GM12878 (cell line): ENCODE results near the gene A3GALT2. TPM values are rescaled to one million over a fixed set of nuclear protein-coding genes. Genes with fewer than 3 reads are reported as not detected.

Experiments used
- ATAC-seq: fragments of 200-7000 bp; cut with Tn5 transposase; 3 replicates; pipeline ENCODE4 v1.9.1; 2020; ENCODE audit warnings: mild to moderate bottlenecking, moderate library complexity
- BruUV-seq: library from RNA; stranded (reverse); fragments of 400-500 nt; replicated peaks from 2 replicates; lab custom pipeline; 2021; lab: Mats Ljungman, UMichigan
- CTCF ChIA-PET: fragments of 300-600 bp; sonication (Branson Sonifier 250); formaldehyde crosslinking; extraction: SDS; loops from one replicate; lab custom pipeline; 2021; ENCODE audit warnings: inconsistent platforms; lab: Yijun Ruan, JAX
- POLR2A ChIA-PET: fragments of 350-600 bp; formaldehyde crosslinking; extraction: SDS; loops from one replicate; lab custom pipeline; 2021; ENCODE audit warnings: inconsistent platforms; lab: Charles Lee
- RAD21 ChIA-PET: fragments of 300-600 bp; sonication (Branson Sonifier 250); formaldehyde crosslinking; loops from one replicate; lab custom pipeline; 2023; ENCODE audit warnings: antibody characterized with exemption; ENCODE audit not compliant: unreplicated experiment; lab: Charles Lee
- SMC1A ChIA-PET: fragments of 300-600 bp; sonication (Branson Sonifier 250); formaldehyde crosslinking; loops from one replicate; lab custom pipeline; 2023; ENCODE audit not compliant: unreplicated experiment, uncharacterized antibody; lab: Charles Lee
- DNase-seq: peaks from one replicate; pipeline ENCODE4 v3.0.0-alpha.2; 2011; ENCODE audit warnings: low read depth, low spot score
- FAIRE-seq: peaks from 3 replicates; lab custom pipeline; 2011; peaks lifted over from hg19 to GRCh38; lab: Jason Lieb, UNC
- H2AFZ ChIP-seq: 2 replicates; pipeline ENCODE4 v1.6.0; 2011; ENCODE audit warnings: low read depth, low read length, control low read depth; ENCODE audit not compliant: control insufficient read depth
- H3K27ac ChIP-seq: 2 replicates; pipeline ENCODE4 v1.5.1; 2011; ENCODE audit warnings: control low read depth; ENCODE audit not compliant: control insufficient read depth, insufficient read depth
- H3K27me3 ChIP-seq, 2 experiments: replicated peaks in 1 of 2; 2 replicates each; pipeline versions ENCODE4 v1.6.0 to v1.6.1; 2011; ENCODE audit warnings: low read length in 1 of 2; ENCODE audit not compliant: control insufficient read depth in 2 of 2, insufficient read depth in 2 of 2
- H3K36me3 ChIP-seq, 2 experiments: 2 replicates each; pipeline ENCODE4 v1.5.1; 2011; ENCODE audit warnings: low read length in 1 of 2; ENCODE audit not compliant: control insufficient read depth in 2 of 2, insufficient read depth in 2 of 2
- H3K4me1 ChIP-seq: 2 replicates; pipeline ENCODE4 v1.6.1; 2011; ENCODE audit warnings: mild to moderate bottlenecking, low read length, moderate library complexity, mixed read lengths; ENCODE audit not compliant: control insufficient read depth, insufficient read depth
- H3K4me2 ChIP-seq: 2 replicates; pipeline ENCODE4 v1.6.0; 2011; ENCODE audit warnings: control low read depth; ENCODE audit not compliant: control insufficient read depth, insufficient read depth
- H3K4me3 ChIP-seq: fragments of 200-600 bp; sonication (generic); 2 replicates; pipeline ENCODE4 v1.5.1; 2016
- H3K79me2 ChIP-seq: 2 replicates; pipeline ENCODE4 v1.6.0; 2011; ENCODE audit warnings: low read length; ENCODE audit not compliant: control insufficient read depth, insufficient read depth
- H3K9ac ChIP-seq: 2 replicates; pipeline ENCODE4 v1.8.0; 2011; ENCODE audit warnings: low read length, control low read depth, mixed read lengths; ENCODE audit not compliant: control insufficient read depth, insufficient read depth
- H3K9me3 ChIP-seq: replicated peaks from 3 replicates; pipeline ENCODE4 v1.5.1; 2011; ENCODE audit warnings: mild to moderate bottlenecking, low read length; ENCODE audit not compliant: control insufficient read depth, insufficient read depth
- H4K20me1 ChIP-seq: 2 replicates; pipeline ENCODE4 v1.6.0; 2011; ENCODE audit not compliant: control insufficient read depth, insufficient read depth
- ATF3 ChIP-seq: IDR thresholded peaks from 2 replicates; pipeline ENCODE4 v1.6.1; 2011; ENCODE audit warnings: low read depth, mild to moderate bottlenecking, low read length, moderate library complexity, borderline replicate concordance; ENCODE audit errors: extremely low read depth
- BHLHE40 ChIP-seq, 2 experiments: fragments of 450-650 bp in 1 of 2; IDR thresholded peaks; 2 replicates each; pipeline ENCODE4 v1.6.1; 2011 to 2017; ENCODE audit warnings: low read depth in 2 of 2, borderline replicate concordance in 1 of 2, improper control_type of control experiment in 1 of 2, low read length in 1 of 2, mild to moderate bottlenecking in 1 of 2
- HSF1 ChIP-seq: fragments of 150-350 bp; IDR thresholded peaks from 2 replicates; pipeline ENCODE4 v1.6.1; 2014; ENCODE audit warnings: mild to moderate bottlenecking, low read depth, low read length
- NBN ChIP-seq: fragments of 450-650 bp; IDR thresholded peaks from 2 replicates; pipeline ENCODE4 v1.6.1; 2016
- RUNX3 ChIP-seq: IDR thresholded peaks from 2 replicates; pipeline ENCODE4 v1.6.1; 2012; ENCODE audit warnings: low read length, inconsistent platforms
- SIX5 ChIP-seq: IDR thresholded peaks from 2 replicates; pipeline ENCODE4 v1.6.1; 2011; ENCODE audit warnings: mild to moderate bottlenecking, low read depth, low read length, moderate library complexity; ENCODE audit not compliant: severe bottlenecking
- STAT1 ChIP-seq: fragments of 450-650 bp; conservative IDR thresholded peaks from 2 replicates; pipeline ENCODE4 v1.6.1; 2014; ENCODE audit warnings: antibody characterized with exemption, mild to moderate bottlenecking
- ZZZ3 ChIP-seq: IDR thresholded peaks from 2 replicates; pipeline ENCODE4 v1.6.1; 2011; ENCODE audit warnings: low read depth; ENCODE audit not compliant: control insufficient read depth, insufficient read length
- WGBS: methylation state at CpG from one replicate; pipeline ENCODE4 v1.1.6; 2016; ENCODE audit warnings: low lambda C conversion rate; ENCODE audit not compliant: insufficient replicate concordance, insufficient coverage; ENCODE audit errors: missing lambda C conversion rate; 5-methylcytosine and 5-hydroxymethylcytosine counted together
- in situ Hi-C: fragments of 300-500 bp; cut with MboI; formaldehyde crosslinking; loops from 9 replicates; pipeline ENCODE4 v1.14.3; 2018; ENCODE audit warnings: mixed read lengths
- intact Hi-C: fragments of 100-400 bp; cut with micrococcal nuclease; formaldehyde crosslinking; loops from one replicate; pipeline ENCODE4 v1.14.2; 2022; ENCODE audit not compliant: unreplicated experiment
- polyA plus RNA-seq, 11 experiments: library from polyadenylated mRNA; depleted of rRNA in 4 of 11; unstranded in 6 of 11; stranded (reverse) in 5 of 11; fragments of >200 nt; fragmentation: Nextera tagmentation in 4 of 11; fragmentation: Illumina TruSeq in 1 of 11; extraction: Ambion mirVana in 4 of 11; extraction: Trizol in 1 of 11; gene quantifications; 1 replicate in 1 of 11; 2 replicates in 10 of 11; pipeline versions ENCODE4 v1.2.1 to v1.2.3, GENCODE V29; 2011 to 2016; ENCODE audit warnings: inconsistent platforms in 2 of 11, missing spikeins in 2 of 11, low read depth in 1 of 11
- total RNA-seq, 4 experiments: library from RNA; depleted of rRNA in 3 of 4; stranded (reverse); fragments of >200 nt in 3 of 4; fragmentation: Illumina TruSeq in 1 of 4; extraction: Trizol in 1 of 4; gene quantifications; 2 replicates each; pipeline versions ENCODE4 v1.2.1 to v1.2.3, GENCODE V29; 2013 to 2021
- TF ChIP-seq, protein P1 (sequence below): fragments of 450-650 bp; IDR thresholded peaks from 2 replicates; pipeline ENCODE4 v1.6.1; 2016; ENCODE audit warnings: mild to moderate bottlenecking, moderate library complexity, borderline replicate concordance

A3GALT2 gene
- total and polyA plus RNA-seq, 10 of the 15 experiments (the other 5 are each of a cell fraction or from before 2014, with no cell fraction given): not detected

DNA sequence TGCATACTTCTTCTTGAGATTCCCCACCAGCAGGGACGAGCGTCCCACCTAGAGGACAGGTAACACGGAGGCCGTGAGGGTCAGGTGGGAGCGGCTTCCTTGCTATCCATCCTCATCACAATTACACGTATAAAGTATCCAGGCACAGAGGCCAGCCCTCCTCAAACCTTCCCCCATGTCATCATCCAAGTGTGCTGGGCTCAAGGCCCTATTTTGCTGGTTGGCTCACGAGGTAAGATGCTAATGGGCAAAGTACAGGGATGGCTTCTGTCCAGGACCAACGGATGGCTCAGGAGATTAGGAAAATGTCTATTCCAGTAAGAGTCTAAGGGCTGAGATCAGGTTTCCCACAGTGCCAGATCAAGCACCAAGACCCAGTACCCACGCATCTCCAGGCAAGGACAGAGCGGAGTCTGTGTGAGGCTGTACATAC, 11.5 kb upstream of the A3GALT2 start:
- ChIA-PET POLR2A (no interaction called here), SMC1A (no interaction called here), RAD21 (no interaction called here), CTCF (no interaction called here)
- TF ChIP-seq NBN (no peak), RUNX3 (no peak), SIX5 (no peak), STAT1 (no peak)
- H3K9ac ChIP-seq: no peak overlapping the region
- H3K79me2 ChIP-seq: peaks cover 7% of the 10 kb centered on the region
- in situ Hi-C loops: no loop called here
- H2AFZ ChIP-seq: no peak overlapping the region
- H3K36me3 ChIP-seq: peaks cover 15 to 22% of the 10 kb centered on the region in 2 experiments
- H3K4me1 ChIP-seq: no peaks in the 10 kb centered on the region
- H3K9me3 ChIP-seq: no peaks in the 10 kb centered on the region
- no peak overlapping the region for H3K4me3 ChIP-seq
- no peak for ATAC-seq
- no peak for DNase-seq
- intact Hi-C loops: no loop called here
- no peak overlapping the region for H3K27ac ChIP-seq
- H3K27me3 ChIP-seq: no peaks in the 10 kb centered on the region
- FAIRE-seq: no peak
- H4K20me1 ChIP-seq: no peaks in the 10 kb centered on the region
- no TSS peak for BruUV-seq
- WGBS: 92% methylated on average over 10 of the region's 10 CpGs
- H3K4me2 ChIP-seq: no peak overlapping the region

- ChIA-PET CTCF (no interaction called here), POLR2A (no interaction called here), SMC1A (interaction anchor here (2.1 kb wide), 1 partner anchor 7 kb away, joined by 6 read pairs; no protein-coding TSS in a partner anchor), RAD21 (no interaction called here)
- no TSS peak for BruUV-seq
- Histone ChIP-seq H3K9ac (no peak overlapping the region), H3K79me2 (peaks cover 4% of the 10 kb centered on the region; the same call in 1 of the 2 replicates), H3K4me1 (no peaks in the 10 kb centered on the region), H3K27me3 (no peaks in the 10 kb centered on the region), H3K4me2 (no peak overlapping the region), H3K4me3 (no peak overlapping the region), H3K9me3 (no peaks in the 10 kb centered on the region), H3K27ac (no peak overlapping the region), H2AFZ (no peak overlapping the region), H4K20me1 (no peaks in the 10 kb centered on the region), H3K36me3 (peaks cover 21 to 24% of the 10 kb centered on the region in 2 experiments)
- no peak for ATAC-seq
- intact Hi-C loops: no loop called here
- no peak for FAIRE-seq
- 84% methylated on average over 10 of the region's 10 CpGs for WGBS
- DNase-seq: no peak
- in situ Hi-C loops: no loop called here
- no peak for TF ChIP-seq ZZZ3
- no peak for TF ChIP-seq BHLHE40 (IDR thresholded peaks at IDR 0.05; ENCODE audit: borderline replicate concordance in 1 of 2, low read depth in 2 of 2, low read length in 1 of 2)
- TF ChIP-seq, protein P1, sequence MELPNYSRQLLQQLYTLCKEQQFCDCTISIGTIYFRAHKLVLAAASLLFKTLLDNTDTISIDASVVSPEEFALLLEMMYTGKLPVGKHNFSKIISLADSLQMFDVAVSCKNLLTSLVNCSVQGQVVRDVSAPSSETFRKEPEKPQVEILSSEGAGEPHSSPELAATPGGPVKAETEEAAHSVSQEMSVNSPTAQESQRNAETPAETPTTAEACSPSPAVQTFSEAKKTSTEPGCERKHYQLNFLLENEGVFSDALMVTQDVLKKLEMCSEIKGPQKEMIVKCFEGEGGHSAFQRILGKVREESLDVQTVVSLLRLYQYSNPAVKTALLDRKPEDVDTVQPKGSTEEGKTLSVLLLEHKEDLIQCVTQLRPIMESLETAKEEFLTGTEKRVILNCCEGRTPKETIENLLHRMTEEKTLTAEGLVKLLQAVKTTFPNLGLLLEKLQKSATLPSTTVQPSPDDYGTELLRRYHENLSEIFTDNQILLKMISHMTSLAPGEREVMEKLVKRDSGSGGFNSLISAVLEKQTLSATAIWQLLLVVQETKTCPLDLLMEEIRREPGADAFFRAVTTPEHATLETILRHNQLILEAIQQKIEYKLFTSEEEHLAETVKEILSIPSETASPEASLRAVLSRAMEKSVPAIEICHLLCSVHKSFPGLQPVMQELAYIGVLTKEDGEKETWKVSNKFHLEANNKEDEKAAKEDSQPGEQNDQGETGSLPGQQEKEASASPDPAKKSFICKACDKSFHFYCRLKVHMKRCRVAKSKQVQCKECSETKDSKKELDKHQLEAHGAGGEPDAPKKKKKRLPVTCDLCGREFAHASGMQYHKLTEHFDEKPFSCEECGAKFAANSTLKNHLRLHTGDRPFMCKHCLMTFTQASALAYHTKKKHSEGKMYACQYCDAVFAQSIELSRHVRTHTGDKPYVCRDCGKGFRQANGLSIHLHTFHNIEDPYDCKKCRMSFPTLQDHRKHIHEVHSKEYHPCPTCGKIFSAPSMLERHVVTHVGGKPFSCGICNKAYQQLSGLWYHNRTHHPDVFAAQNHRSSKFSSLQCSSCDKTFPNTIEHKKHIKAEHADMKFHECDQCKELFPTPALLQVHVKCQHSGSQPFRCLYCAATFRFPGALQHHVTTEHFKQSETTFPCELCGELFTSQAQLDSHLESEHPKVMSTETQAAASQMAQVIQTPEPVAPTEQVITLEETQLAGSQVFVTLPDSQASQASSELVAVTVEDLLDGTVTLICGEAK: no peak
- no peak for TF ChIP-seq HSF1
- TF ChIP-seq ATF3: no peak
Observed at GRCh38 chr1:33331444-33332356, 10.8 kb upstream of the A3GALT2 start.
